ENCODE results near the gene ZNF865. TPM values are rescaled to one million over a fixed set of nuclear protein-coding genes. Genes with fewer than 3 reads are reported as not detected.

ZNF865 gene
- total RNA-seq, 1 donor from 2014 or later: 0.53 TPM

GRCh38 chr19:55592391-55593090 is 12.9 kb upstream of the ZNF865 start:
- DNase-seq (ENCODE audit: low read depth) (no peak), FAIRE-seq (no peak)

GRCh38 chr19:55593096-55593772 is 12.2 kb upstream of the ZNF865 start:
- FAIRE-seq (no peak), DNase-seq (ENCODE audit: low read depth) (no peak)
- Histone ChIP-seq H3K4me3 (ENCODE audit: low read depth, low read length) (no peak overlapping the region), H3K27me3 (ENCODE audit: control insufficient read depth, insufficient read depth, low read length) (no peaks in the 10 kb centered on the region), H3K36me3 (ENCODE audit: control insufficient read depth, insufficient read depth, low read length) (peaks cover 6% of the 10 kb centered on the region)
- TF ChIP-seq CTCF (IDR thresholded peaks at IDR 0.05; ENCODE audit: insufficient read depth, low read length, severe bottlenecking): no peak

More at GRCh38 chr19:55592391-55593090, 12.9 kb upstream of the ZNF865 start:
- Histone ChIP-seq H3K36me3 (ENCODE audit: control insufficient read depth, insufficient read depth, low read length) (peaks cover 6% of the 10 kb centered on the region), H3K27me3 (ENCODE audit: control insufficient read depth, insufficient read depth, low read length) (no peaks in the 10 kb centered on the region), H3K4me3 (ENCODE audit: low read depth, low read length) (no peak overlapping the region)
- TF ChIP-seq CTCF (IDR thresholded peaks at IDR 0.05; ENCODE audit: insufficient read depth, low read length, severe bottlenecking): no peak

GRCh38 chr19:55594996-55595545 is 10.4 kb upstream of the ZNF865 start:
- H3K36me3 ChIP-seq (ENCODE audit: control insufficient read depth, insufficient read depth, low read length): peaks cover 6% of the 10 kb centered on the region
- DNase-seq (ENCODE audit: low read depth) (no peak), FAIRE-seq (no peak)
- no peak overlapping the region for H3K4me3 ChIP-seq (ENCODE audit: low read depth, low read length)
- no peaks in the 10 kb centered on the region for H3K27me3 ChIP-seq (ENCODE audit: control insufficient read depth, insufficient read depth, low read length)
- no peak for TF ChIP-seq CTCF (IDR thresholded peaks at IDR 0.05; ENCODE audit: insufficient read depth, low read length, severe bottlenecking)

GRCh38 chr19:55596304-55596703 is 9.1 kb upstream of the ZNF865 start:
- no peak for FAIRE-seq
- no peak for TF ChIP-seq CTCF (IDR thresholded peaks at IDR 0.05; ENCODE audit: insufficient read depth, low read length, severe bottlenecking)
- no peak for DNase-seq (ENCODE audit: low read depth)
- peaks cover 6% of the 10 kb centered on the region for H3K36me3 ChIP-seq (ENCODE audit: control insufficient read depth, insufficient read depth, low read length)
- no peak overlapping the region for H3K4me3 ChIP-seq (ENCODE audit: low read depth, low read length)
- no peaks in the 10 kb centered on the region for H3K27me3 ChIP-seq (ENCODE audit: control insufficient read depth, insufficient read depth, low read length)

GRCh38 chr19:55597501-55597921 is 7.9 kb upstream of the ZNF865 start:
- DNase-seq (ENCODE audit: low read depth): no peak
- Histone ChIP-seq H3K27me3 (ENCODE audit: control insufficient read depth, insufficient read depth, low read length) (no peaks in the 10 kb centered on the region), H3K36me3 (ENCODE audit: control insufficient read depth, insufficient read depth, low read length) (peaks cover 6% of the 10 kb centered on the region), H3K4me3 (ENCODE audit: low read depth, low read length) (no peak overlapping the region)
- FAIRE-seq: no peak
- no peak for TF ChIP-seq CTCF (IDR thresholded peaks at IDR 0.05; ENCODE audit: insufficient read depth, low read length, severe bottlenecking)
